ENCODE measurements around the gene FANCC. TPM values are rescaled to one million over a fixed set of nuclear protein-coding genes. Genes with fewer than 3 reads are reported as not detected.

FANCC gene, protein sequence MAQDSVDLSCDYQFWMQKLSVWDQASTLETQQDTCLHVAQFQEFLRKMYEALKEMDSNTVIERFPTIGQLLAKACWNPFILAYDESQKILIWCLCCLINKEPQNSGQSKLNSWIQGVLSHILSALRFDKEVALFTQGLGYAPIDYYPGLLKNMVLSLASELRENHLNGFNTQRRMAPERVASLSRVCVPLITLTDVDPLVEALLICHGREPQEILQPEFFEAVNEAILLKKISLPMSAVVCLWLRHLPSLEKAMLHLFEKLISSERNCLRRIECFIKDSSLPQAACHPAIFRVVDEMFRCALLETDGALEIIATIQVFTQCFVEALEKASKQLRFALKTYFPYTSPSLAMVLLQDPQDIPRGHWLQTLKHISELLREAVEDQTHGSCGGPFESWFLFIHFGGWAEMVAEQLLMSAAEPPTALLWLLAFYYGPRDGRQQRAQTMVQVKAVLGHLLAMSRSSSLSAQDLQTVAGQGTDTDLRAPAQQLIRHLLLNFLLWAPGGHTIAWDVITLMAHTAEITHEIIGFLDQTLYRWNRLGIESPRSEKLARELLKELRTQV
- 3.4 and 3.6 TPM in 2 replicates for total RNA-seq

DNA sequence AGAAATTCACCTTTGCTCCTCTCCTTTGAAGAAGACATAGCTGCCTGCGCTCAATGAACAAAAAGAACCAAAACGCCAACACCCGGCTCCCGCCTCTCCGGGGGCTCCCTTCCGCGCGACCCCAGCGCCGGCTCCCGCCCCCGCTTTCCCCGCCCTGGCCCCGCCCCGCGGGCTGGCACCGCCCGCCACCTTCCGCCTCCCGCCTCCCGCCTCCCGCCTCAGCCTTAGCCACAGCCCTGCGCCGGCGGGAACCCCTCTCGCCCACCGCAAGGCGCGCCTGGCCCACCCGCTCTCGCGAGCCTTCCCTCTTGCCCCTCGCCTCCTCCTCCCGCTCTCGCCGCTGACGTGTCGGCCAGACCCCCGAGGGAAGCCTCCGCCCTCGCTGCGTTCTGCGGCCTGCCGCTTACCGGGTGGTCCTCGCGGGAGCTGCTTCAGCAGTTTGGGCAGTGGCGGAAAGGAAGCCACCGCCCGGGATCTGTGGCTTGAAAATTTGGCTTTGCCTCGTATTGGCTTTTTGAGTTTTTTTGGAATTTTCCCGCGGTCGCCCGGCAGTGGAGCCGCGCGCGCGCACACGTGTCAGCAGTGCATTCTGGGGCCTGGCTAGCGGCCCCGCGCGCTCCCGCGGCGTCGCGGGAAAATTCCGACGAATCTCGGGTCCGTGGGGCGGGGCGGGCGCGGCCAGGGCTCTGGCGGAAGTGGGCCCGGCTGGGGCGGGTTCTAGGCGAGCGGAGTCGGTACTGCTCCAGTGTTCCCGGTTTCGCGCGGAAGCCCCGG, at the start of gene FANCC:
Gene FANCC (minus strand): TSS at position 591 of the 774 bp plus-strand sequence. CDS start 68,418 bp downstream, outside the sequence.

Other genes starting within 250 kb of the FANCC start
- 0.48 and 2.8 TPM in 2 replicates for gene PTCH1, start 199.3 kb upstream of the FANCC start, total RNA-seq

Measured in tracheal epithelial cell (primary cell).